Ascending aorta (tissue), 2 donors: ENCODE data around the gene FAF1. TPM values are rescaled to one million over a fixed set of nuclear protein-coding genes. Genes with fewer than 3 reads are reported as not detected.
A peak's percentile ranks its signal among the peaks of the same experiment; 100 is the strongest.
"Not testable (repeated sequence)": the region's sequence is repeated elsewhere in the genome, so short reads cannot be mapped to it uniquely, and the experiment has no call there.

Source experiments
- DNase-seq, 2 donors: peaks; one replicate each; pipeline ENCODE4 v3.0.0-alpha.2; 2019; ENCODE audit warnings: low spot score in 2 of 2
- H3K27ac ChIP-seq, 2 donors: fragments of 200-600 bp; sonication (generic); one replicate each; pipeline ENCODE4 v1.5.1; 2016 to 2017; ENCODE audit warnings: mild to moderate bottlenecking in 1 of 2
- H3K27me3 ChIP-seq: fragments of 200-600 bp; sonication (generic); one replicate; pipeline ENCODE4 v1.5.1; 2017
- H3K36me3 ChIP-seq, 2 donors: fragments of 200-600 bp; sonication (generic); one replicate each; pipeline ENCODE4 v1.5.1; 2016
- H3K4me1 ChIP-seq, 2 donors: fragments of 200-600 bp; sonication (generic); one replicate each; pipeline ENCODE4 v1.5.1; 2016 to 2017; ENCODE audit warnings: mild to moderate bottlenecking in 1 of 2
- H3K4me3 ChIP-seq, 2 donors: fragments of 200-600 bp; sonication (generic); one replicate each; pipeline ENCODE4 v1.5.1; 2016 to 2017; ENCODE audit warnings: mild to moderate bottlenecking in 1 of 2
- H3K9me3 ChIP-seq, 2 donors: fragments of 200-600 bp; sonication (generic); one replicate each; pipeline ENCODE4 v1.5.1; 2016
- intact Hi-C: fragments of 100-400 bp; cut with DNase I; formaldehyde crosslinking; loops from one replicate; pipeline ENCODE4 v1.15.1; 2023
- total RNA-seq: library from RNA; depleted of rRNA; stranded (reverse); fragments of >200 nt; gene quantifications from one replicate; pipeline ENCODE4 v1.1.0, GENCODE V29; 2016
- TF ChIP-seq, protein P1 (sequence below), 3 experiments: fragments of 200-600 bp in 2 of 3; fragments of 450-650 bp in 1 of 3; sonication (generic) in 2 of 3; IDR thresholded peaks; one replicate each; pipeline ENCODE4 v1.5.1; 2016 to 2019; ENCODE audit warnings: antibody characterized with exemption in 3 of 3, mild to moderate bottlenecking in 1 of 3, moderate library complexity in 1 of 3

FAF1 gene
- total RNA-seq, result 16.4 TPM

DNA sequence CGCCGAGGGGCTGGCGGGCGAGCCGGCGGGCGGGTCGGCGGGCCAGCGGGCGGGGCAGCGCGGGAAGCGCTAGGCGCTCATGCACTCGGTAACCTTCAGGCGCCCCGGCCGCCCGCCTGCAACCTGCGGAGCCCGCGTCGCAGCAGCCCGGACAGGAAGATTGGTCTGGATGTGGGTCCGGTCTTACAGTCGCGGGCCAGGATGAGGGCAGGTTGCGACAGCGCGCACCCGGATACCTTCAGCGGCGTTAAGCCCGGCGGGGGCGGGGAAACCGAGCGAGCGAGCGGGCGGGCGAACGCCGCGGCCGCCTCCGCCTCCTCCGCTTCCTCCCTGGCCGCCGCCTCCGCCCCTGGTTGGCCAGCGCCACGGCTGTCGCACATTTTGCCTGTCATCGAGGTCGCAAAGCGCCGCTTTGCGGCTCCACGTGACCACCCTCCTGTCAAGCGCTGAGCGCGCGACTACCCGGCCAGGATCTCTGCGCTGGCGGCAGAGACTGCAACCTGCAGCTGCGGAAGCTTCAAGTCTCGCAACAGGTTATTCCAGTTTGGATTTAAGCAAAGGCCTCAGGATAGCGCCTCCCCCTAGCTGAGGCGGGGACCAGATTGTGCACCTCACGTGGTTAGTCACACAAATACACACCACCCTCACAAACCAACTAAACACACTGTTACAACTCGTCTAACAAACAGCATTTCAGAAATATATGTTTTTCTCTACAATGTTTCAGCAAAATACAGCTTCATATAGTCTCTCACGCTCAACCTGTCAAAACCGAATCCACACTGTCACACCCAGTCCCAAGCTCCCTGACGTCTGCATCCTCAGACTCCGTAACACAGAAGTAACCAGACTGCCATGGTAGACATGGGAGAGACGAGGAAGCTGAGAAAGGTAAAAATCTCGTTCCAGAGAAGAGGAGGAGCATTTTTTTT lies at the start of gene FAF1:
FAF1 (minus strand) TSS at position 355 of the 932 bp plus-strand sequence. CDS start 456 bp downstream, outside the sequence.
- Histone ChIP-seq H3K9me3 (no peaks in the 10 kb centered on the region), H3K36me3 (no peaks in the 10 kb centered on the region), H3K27me3 (no peaks in the 10 kb centered on the region), H3K4me1 (peaks cover 0 to 11% of the 10 kb centered on the region in 2 donors), H3K4me3 (peak within 1 kb of the TSS; percentile 92 to 94), H3K27ac (peak within 1 kb of the TSS; percentile 77 to 79)
- intact Hi-C loops, result loop anchor here (1.0 to 10.0 kb wide), 5 partner anchors 8 to 1185 kb away; partner anchors contain the start of genes BTF3L4, NRDC, TXNDC12 and ZFYVE9
- TF ChIP-seq, protein P1, sequence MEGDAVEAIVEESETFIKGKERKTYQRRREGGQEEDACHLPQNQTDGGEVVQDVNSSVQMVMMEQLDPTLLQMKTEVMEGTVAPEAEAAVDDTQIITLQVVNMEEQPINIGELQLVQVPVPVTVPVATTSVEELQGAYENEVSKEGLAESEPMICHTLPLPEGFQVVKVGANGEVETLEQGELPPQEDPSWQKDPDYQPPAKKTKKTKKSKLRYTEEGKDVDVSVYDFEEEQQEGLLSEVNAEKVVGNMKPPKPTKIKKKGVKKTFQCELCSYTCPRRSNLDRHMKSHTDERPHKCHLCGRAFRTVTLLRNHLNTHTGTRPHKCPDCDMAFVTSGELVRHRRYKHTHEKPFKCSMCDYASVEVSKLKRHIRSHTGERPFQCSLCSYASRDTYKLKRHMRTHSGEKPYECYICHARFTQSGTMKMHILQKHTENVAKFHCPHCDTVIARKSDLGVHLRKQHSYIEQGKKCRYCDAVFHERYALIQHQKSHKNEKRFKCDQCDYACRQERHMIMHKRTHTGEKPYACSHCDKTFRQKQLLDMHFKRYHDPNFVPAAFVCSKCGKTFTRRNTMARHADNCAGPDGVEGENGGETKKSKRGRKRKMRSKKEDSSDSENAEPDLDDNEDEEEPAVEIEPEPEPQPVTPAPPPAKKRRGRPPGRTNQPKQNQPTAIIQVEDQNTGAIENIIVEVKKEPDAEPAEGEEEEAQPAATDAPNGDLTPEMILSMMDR (IDR thresholded peaks at IDR 0.05), result peak in 1 of 3 experiments; percentile 25
- DNase-seq, result peak; percentile 83 to 98

DNA sequence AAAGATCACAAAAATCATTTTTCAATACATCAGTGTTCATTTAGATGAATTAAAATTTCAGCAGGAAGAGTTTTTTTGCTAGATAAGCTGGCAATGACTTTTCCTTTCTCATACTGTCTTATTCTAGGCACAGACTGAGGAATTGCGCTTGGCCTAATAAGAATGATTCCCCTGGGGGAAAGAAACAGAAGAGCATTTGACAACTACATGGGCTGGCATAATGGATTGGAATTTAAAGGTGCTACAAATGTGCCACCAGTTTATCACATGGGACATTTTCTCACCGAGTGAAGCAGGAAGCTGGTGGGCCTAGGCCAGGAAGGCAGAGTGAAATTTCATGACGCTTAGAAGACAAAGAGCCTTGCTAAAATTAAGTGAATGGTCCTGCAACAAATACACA lies 49.3 kb upstream of the FAF1 start:
- Histone ChIP-seq H3K36me3 (no peaks in the 10 kb centered on the region), H3K4me3 (no peak overlapping the region), H3K27ac (no peak overlapping the region), H3K9me3 (peaks cover 4 to 8% of the 10 kb centered on the region in 2 donors), H3K27me3 (no peaks in the 10 kb centered on the region), H3K4me1 (no peaks in the 10 kb centered on the region)
- DNase-seq, result no peak
- intact Hi-C loops, result no loop called here
- TF ChIP-seq, protein P1 (IDR thresholded peaks at IDR 0.05), result no peak

DNA sequence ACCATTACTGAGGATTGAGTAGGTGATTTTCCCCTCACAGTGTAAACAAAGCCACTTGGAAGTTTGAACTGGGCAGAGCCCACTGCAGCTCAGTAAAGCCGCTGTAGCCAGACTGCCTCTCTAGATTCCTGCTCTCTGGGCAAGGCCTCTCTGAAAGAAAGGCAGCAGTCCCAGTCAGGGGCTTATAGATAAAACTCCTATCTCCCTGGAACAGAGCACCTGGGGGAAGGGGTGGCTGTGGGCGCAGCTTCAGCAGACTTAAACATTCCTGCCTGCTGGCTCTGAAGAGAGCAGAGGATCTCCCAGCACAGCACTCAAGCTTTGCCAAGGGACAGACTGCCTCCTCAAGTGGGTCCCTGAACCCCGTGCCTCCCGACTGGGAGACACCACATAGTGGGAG lies 45.5 kb upstream of the FAF1 start:
- H3K4me1 ChIP-seq, H3K36me3 ChIP-seq, intact Hi-C loops, H3K27ac ChIP-seq, DNase-seq, H3K9me3 ChIP-seq, H3K27me3 ChIP-seq, H3K4me3 ChIP-seq: not testable (repeated sequence)

- no peak overlapping the region for H3K27ac ChIP-seq
- H3K9me3 ChIP-seq, result no peaks in the 10 kb centered on the region
- no peak overlapping the region for H3K4me3 ChIP-seq
- intact Hi-C loops, result no loop called here
- H3K27me3 ChIP-seq, result no peaks in the 10 kb centered on the region
- DNase-seq, result no peak
- no peaks in the 10 kb centered on the region for H3K36me3 ChIP-seq
- H3K4me1 ChIP-seq, result no peaks in the 10 kb centered on the region
- TF ChIP-seq, protein P1 (IDR thresholded peaks at IDR 0.05), result no peak
Measured at GRCh38 chr1:51002516-51002915, 42.4 kb upstream of the FAF1 start.

DNA sequence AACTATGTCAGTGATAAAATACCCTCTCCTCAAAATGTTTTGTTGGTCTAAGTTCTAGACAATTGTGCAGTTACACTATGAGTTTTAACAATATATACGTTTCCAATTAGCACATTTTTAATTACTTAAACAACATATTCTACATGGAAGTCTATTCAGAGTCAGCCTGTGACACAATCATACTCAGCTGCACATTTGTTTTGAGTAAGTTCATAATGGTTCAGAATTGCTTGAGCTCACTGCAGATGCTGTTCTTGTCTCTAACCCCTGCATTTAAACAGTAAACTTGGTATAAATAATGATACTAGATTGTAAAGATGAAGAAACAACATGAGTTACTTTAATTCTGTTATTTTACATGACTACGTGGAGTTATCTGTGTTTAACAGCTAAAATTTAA lies 40.6 kb upstream of the FAF1 start:
- TF ChIP-seq, protein P1 (IDR thresholded peaks at IDR 0.05), result no peak
- intact Hi-C loops, result no loop called here
- H3K4me3 ChIP-seq, result no peak overlapping the region
- no peaks in the 10 kb centered on the region for H3K27me3 ChIP-seq
- DNase-seq, result no peak
- no peaks in the 10 kb centered on the region for H3K9me3 ChIP-seq
- H3K27ac ChIP-seq, result no peak overlapping the region
- H3K36me3 ChIP-seq, result no peaks in the 10 kb centered on the region
- H3K4me1 ChIP-seq, result no peaks in the 10 kb centered on the region

GRCh38 chr1:51000160-51000559 lies 40.1 kb upstream of the FAF1 start:
- TF ChIP-seq, protein P1 (IDR thresholded peaks at IDR 0.05), result no peak
- DNase-seq, result no peak
- intact Hi-C loops, result no loop called here
- Histone ChIP-seq H3K4me3 (no peak overlapping the region), H3K9me3 (no peaks in the 10 kb centered on the region), H3K27me3 (no peaks in the 10 kb centered on the region), H3K4me1 (no peaks in the 10 kb centered on the region), H3K36me3 (no peaks in the 10 kb centered on the region), H3K27ac (no peak overlapping the region)

GRCh38 chr1:50999375-50999774 lies 39.3 kb upstream of the FAF1 start:
- DNase-seq, H3K36me3 ChIP-seq, H3K27me3 ChIP-seq, H3K9me3 ChIP-seq, H3K27ac ChIP-seq, H3K4me1 ChIP-seq, H3K4me3 ChIP-seq, intact Hi-C loops: not testable (repeated sequence)
